ENCODE data around the gene POMT1.
"Not testable (repeated sequence)": the region's sequence is repeated elsewhere in the genome, so short reads cannot be mapped to it uniquely, and the experiment has no call there.

Gene POMT1, protein sequence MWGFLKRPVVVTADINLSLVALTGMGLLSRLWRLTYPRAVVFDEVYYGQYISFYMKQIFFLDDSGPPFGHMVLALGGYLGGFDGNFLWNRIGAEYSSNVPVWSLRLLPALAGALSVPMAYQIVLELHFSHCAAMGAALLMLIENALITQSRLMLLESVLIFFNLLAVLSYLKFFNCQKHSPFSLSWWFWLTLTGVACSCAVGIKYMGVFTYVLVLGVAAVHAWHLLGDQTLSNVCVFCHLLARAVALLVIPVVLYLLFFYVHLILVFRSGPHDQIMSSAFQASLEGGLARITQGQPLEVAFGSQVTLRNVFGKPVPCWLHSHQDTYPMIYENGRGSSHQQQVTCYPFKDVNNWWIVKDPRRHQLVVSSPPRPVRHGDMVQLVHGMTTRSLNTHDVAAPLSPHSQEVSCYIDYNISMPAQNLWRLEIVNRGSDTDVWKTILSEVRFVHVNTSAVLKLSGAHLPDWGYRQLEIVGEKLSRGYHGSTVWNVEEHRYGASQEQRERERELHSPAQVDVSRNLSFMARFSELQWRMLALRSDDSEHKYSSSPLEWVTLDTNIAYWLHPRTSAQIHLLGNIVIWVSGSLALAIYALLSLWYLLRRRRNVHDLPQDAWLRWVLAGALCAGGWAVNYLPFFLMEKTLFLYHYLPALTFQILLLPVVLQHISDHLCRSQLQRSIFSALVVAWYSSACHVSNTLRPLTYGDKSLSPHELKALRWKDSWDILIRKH

GRCh38 chr9:131502781-131503625, at the start of gene POMT1:
TSS of gene POMT1 (plus strand) at chr9:131502918. CDS start at chr9:131504219, 1,301 bp downstream.
- peak; percentile 83 for DNase-seq

- DNase-seq: no peak
These were observed 48.7 kb upstream of the POMT1 start for GRCh38 chr9:131454028-131454427.

- DNase-seq: not testable (repeated sequence)
These were observed 47.1 kb upstream of the POMT1 start for GRCh38 chr9:131455655-131456054.

DNA sequence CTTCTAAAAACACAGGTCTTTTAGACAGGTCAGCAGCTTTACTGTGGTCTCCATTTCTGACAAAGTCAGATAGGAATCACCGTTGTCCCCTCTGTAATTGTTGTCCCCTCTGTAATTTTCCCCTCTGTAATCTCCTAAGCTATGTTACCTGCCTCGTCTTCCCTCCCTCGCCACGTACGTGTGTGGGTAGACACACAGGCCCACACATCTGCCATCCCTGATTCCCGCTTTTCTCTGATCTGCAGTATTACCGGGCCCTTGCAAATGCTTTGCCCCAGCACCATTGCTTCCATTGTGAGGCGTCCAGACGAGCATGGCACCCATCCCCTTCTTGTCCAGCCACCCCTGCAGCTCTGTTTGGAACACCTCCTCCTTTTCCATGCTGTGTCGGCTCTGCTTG, 45.0 kb upstream of the POMT1 start:
- no peak for DNase-seq

DNA sequence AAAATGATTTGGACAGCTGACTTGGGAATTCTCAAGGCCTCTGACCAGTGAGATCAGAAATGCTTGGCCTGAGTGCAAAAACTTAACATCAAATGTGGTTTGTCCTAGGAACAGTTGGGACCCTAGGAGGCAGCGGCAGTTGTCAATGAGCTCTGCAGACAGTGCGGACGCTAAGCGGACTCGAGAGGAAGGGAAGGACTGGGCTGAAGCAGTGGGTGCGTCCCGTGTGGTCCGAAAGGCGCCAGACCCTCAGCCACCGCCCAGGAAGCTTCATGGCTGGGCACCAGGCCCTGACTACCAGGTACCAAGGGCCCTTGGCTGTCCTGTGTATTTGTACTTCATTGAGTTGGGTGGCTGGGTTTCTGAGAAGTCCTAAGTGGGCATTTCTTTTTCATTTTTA, 43.7 kb upstream of the POMT1 start:
- no peak for DNase-seq

DNA sequence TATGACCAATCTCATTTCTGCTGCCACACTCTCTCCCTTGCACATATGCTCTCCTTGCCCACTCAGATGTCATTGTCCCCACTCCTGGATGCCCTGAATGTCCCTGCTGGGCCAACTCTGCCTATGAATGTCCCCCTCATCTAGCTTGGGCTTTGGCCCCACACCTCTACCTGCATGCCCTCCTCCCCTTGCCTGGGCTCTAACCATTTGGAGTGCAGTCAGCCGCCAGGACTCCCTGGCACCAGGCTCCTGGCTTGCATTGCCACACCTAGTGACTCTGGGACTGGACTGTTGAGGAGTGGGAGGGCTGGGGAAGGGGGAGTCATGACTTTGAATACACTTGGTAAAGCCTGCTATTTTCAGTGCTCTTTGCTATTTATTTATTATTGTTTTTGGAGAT, 41.6 kb upstream of the POMT1 start:
- DNase-seq: no peak

- DNase-seq: no peak
These were observed 38.2 kb upstream of the POMT1 start for GRCh38 chr9:131464354-131465000.

DNA sequence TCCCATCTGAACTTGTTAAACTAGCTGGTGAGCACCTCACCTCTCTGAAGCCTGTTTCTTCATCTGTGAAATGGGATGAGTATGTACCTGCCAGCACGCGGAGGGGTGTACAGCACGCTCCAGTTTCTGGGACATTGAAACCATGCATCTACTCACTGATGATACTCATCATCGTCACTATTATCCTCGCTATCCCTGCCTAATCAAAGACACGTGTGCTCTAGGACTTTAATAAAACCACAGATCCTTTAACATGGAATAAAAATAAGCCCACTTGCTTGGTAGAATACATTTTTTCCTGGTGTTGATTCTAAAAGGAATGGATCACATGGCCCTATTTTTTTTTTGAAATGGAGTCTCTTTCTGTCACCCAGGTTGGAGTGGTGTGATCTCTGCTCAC, 37.3 kb upstream of the POMT1 start:
- DNase-seq: no peak

DNA sequence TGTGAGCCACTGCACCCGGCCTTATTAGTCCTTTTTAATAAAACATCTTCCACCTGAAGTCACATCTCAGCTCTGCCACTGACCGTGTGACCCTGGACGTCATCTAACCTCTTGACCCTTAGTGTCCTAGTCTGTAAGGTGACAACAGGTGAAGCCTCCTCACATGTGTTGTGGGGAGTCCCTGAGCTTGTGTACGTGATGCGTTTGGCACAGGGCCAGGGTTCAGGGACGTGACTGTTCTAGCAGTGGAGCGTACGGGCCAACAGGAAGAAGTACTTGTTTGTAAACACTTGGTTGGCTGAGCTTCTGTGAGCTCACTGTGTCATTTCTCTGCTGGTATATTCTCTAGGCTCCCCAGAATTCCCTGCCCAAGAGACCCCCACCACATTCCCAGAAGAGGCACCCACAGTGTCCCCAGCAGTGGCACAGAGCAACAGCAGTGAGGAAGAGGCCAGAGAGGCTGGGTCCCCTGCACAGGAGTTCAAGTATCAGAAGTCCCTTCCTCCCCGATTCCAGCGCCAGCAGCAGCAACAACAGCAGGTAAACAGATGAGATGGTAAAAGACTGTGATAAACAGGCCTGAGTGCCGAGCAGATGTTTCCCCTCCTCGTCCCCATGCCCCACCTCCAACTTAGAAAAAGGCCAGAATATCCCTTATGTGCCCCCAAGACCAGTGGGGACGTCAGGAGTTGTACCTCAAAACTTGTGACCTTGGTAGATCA, 35.3 kb upstream of the POMT1 start:
- DNase-seq: no peak

- no peak for DNase-seq
These were observed 34.7 kb upstream of the POMT1 start for GRCh38 chr9:131468031-131468430.

DNA sequence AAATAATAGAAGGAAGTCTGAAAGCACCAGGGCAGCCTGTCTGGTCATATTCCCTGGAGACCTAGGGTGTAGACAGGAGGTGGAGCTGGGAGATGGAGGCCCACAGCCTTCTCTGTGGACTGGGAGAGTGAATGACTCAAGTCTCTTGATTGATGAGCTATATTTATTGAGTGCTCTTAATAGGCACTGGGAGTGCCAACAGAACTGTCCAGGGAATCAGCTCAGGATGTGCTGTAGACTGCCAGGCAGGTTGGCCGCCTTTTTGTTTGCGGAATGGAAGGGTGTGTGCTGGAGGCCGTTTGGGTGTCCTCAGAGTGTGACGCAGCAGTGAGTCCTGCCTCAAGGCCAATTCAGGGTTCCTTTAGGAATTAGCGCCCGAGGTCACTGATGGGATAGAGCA, 33.4 kb upstream of the POMT1 start:
- DNase-seq: no peak

GRCh38 chr9:131469951-131470350, 32.8 kb upstream of the POMT1 start:
- no peak for DNase-seq

DNA sequence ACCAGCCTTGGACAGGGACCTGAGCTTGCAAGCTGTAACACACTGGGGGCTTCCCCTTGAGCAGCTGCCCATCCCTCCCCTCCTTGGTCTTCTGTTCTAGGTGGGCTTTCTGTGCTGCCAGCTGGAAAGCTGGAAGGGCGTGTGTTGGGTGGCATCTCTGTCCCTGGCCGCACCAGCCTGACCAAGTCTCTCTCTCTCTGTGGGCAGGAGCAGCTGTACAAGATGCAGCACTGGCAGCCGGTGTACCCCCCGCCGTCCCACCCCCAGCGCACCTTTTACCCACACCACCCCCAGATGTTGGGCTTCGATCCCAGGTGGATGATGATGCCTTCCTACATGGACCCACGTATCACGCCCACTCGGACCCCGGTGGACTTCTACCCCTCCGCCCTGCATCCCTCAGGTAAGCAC, 32.1 kb upstream of the POMT1 start:
- DNase-seq: no peak

DNA sequence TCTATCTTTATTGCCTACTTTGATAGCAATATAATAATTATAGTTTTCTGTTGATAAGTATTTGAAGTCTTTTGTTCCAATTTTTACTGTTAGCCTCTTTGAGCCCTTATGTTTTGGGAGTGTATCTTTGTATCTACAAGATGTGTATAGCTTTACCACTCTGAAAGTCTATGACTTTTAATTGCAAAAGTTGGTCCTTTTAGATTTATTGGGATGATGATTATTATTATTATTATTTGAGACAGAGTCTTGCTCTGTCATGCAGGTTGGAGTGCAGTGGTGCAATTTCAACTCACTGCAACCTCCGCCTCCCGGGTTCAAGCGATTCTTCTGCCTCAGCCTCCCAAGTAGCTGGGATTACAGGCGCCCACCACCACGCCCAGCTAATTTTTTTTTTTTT, 30.6 kb upstream of the POMT1 start:
- DNase-seq: not testable (repeated sequence)

GRCh38 chr9:131473198-131473885, 29.4 kb upstream of the POMT1 start:
- DNase-seq: no peak

DNA sequence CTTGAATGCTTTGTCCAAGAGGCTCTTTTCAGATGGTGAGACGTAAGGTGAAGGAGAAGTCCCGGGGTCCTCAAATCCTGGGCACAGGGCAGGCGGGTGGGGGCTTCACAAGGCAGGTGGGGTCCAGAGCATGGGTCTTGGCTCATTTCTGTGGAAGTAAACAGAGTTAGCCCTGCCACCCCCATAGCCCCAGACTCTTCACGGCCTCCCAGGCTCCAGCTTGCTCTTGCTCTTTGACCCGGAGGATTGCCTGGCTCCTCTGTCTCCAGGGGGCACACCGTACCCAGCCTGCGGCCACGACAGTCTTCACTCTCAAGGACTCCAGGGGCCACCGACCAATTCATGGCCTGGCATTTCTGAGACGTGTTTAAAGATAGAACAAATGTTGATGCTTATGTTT, 28.8 kb upstream of the POMT1 start:
- no peak for DNase-seq

DNA sequence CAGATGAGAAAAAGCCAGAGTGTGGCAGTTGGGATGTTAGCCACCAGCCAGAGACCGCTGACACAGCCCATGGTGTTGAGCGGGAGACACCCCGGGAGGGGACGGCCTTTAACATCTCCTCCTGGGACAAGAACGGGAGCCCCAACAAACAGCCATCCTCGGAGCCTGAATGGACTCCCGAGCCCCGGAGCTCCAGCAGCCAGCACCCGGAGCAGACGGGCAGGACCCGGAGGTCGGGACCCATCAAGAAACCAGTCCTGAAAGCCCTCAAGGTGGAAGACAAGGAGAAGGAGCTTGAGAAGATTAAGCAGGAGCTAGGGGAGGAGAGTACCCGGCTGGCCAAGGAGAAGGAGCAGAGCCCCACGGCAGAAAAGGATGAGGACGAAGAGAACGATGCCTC, 28.0 kb upstream of the POMT1 start:
- no peak for DNase-seq

DNA sequence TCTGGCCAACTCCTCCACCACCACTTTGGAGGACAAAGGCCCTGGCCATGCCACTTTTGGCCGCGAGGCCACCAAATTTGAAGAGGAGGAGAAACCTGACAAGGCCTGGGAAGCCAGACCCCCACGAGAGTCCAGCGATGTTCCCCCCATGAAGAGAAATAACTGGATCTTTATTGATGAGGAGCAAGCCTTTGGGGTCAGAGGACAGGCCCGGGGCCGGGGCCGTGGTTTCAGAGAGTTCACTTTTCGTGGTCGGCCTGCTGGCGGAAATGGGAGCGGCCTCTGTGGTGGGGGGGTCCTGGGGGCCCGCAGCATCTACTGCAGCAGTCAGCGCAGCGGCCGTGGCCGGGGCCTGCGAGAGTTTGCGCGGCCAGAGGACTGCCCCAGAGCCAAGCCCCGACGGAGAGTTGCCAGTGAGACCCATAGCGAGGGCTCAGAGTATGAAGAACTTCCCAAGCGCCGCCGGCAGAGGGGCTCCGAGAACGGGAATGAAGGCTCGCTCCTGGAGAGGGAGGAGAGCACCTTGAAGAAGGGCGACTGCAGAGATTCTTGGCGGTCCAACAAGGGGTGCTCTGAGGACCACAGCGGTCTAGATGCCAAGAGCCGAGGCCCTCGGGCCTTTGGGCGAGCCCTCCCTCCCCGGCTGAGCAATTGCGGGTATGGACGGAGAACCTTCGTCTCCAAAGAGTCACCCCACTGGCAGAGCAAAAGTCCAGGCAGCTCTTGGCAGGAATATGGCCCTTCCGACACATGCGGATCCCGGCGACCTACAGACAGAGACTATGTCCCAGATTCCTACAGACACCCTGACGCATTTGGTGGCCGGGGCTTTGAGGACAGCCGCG, 27.4 kb upstream of the POMT1 start:
- DNase-seq: no peak

DNA sequence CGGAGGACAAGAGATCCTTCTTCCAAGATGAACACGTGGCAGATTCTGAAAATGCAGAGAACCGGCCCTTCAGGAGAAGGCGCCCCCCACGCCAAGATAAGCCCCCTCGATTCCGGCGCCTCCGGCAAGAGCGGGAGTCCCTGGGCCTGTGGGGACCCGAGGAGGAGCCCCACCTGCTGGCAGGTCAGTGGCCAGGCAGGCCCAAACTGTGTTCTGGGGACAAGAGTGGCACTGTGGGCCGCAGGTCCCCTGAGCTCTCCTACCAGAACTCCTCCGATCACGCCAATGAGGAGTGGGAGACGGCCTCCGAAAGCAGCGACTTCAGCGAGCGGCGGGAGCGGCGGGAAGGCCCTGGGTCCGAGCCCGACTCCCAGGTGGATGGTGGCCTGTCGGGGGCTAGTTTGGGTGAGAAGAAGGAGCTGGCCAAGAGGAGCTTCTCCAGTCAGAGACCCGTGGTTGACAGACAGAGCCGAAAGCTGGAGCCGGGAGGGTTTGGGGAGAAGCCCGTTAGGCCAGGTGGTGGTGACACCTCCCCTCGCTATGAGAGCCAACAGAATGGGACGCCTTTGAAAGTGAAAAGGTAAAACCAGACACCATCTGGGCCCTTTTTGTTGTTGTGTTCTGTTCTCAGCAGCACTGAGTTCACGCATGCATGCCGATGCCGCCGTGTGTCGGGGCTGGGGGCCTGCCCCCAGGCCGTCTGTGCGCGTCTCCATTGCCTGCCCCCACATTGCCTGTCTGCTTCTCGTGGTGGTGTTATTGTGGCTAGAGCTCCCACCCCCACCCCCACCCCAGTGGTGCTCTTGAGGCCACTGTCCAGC, 26.6 kb upstream of the POMT1 start:
- no peak for DNase-seq

Data from NCI-H1105 (cell line).